Measurements from ENCODE around the gene MINDY4. TPM values are rescaled to one million over a fixed set of nuclear protein-coding genes. Genes with fewer than 3 reads are reported as not detected.

Gene MINDY4
- total and polyA plus RNA-seq, 2 donors (not counting 1 experiment from before 2014, with no cell fraction given) = 0.12 to 1.1 TPM

- Histone ChIP-seq H3K9ac (ENCODE audit: low read length) (no peak overlapping the region), H3K27ac (ENCODE audit: low read length in 2 of 2) (no peak overlapping the region), H3K79me2 (ENCODE audit: control insufficient read depth, insufficient read depth, low read length) (no peaks in the 10 kb centered on the region), H3K4me1 (ENCODE audit: control insufficient read depth in 2 of 2, insufficient read depth in 2 of 2, low read length in 2 of 2) (no peaks in the 10 kb centered on the region), H3K4me2 (replicated peaks; ENCODE audit: low read depth, low read length, poor library complexity, severe bottlenecking) (no peak overlapping the region), H2AFZ (ENCODE audit: insufficient read depth, low read depth, low read length, poor library complexity, severe bottlenecking) (no peak overlapping the region), H3K9me3 (ENCODE audit: control extremely low read depth in 1 of 3, control insufficient read depth in 2 of 3, insufficient read depth in 1 of 3, low read length in 2 of 3) (peaks cover 0 to 17% (median 0%) of the 10 kb centered on the region in 3 donors), H3K27me3 (replicated peaks in 1 of 4; ENCODE audit: control extremely low read depth in 1 of 4, control insufficient read depth in 3 of 4, insufficient read depth in 4 of 4, low read length in 3 of 4) (no peaks in the 10 kb centered on the region), H3K4me3 (ENCODE audit: control extremely low read depth in 1 of 5, extremely low read depth in 1 of 5, insufficient read depth in 1 of 5, low read depth in 2 of 5, low read length in 4 of 5) (no peak overlapping the region), H3K36me3 (replicated peaks in 1 of 2; ENCODE audit: control extremely low read depth in 1 of 2, control insufficient read depth in 1 of 2, extremely low read depth in 1 of 2, insufficient read depth in 2 of 2, low read length in 1 of 2) (no peaks in the 10 kb centered on the region), H4K20me1 (ENCODE audit: control insufficient read depth, insufficient read depth, low read length, poor library complexity, severe bottlenecking) (no peaks in the 10 kb centered on the region)
- Mint-ChIP-seq H3K27ac (no peak overlapping the region), H3K4me1 (no peaks in the 10 kb centered on the region), H3K27me3 (peaks cover 5% of the 10 kb centered on the region), H3K9me3 (ENCODE audit: insufficient read depth) (no peaks in the 10 kb centered on the region), H3K4me3 (no peak overlapping the region)
- ChIA-PET CTCF (interaction anchor here (0.8 kb wide), 1 partner anchor 10 kb away, joined by 3 read pairs; no protein-coding TSS in a partner anchor), POLR2A (no interaction called here)
- TF ChIP-seq EZH2 (IDR thresholded peaks at IDR 0.05; ENCODE audit: borderline replicate concordance, insufficient read depth, low read depth, low read length, poor library complexity, severe bottlenecking) = no peak
- ATAC-seq (ENCODE audit: low read depth) = no peak
- no peak for DNase-seq
- 100% methylated on average over 1 of the region's 2 CpGs for WGBS (ENCODE audit: insufficient coverage)
- intact Hi-C loops (cut with micrococcal nuclease) = no loop called here
Measured at GRCh38 chr7:30750010-30750409, 21.2 kb upstream of the MINDY4 start.

GRCh38 chr7:30750683-30751650, 20.2 kb upstream of the MINDY4 start:
- no peak overlapping the region for H3K9ac ChIP-seq (ENCODE audit: low read length)
- H3K4me3 ChIP-seq (ENCODE audit: control extremely low read depth in 1 of 5, extremely low read depth in 1 of 5, insufficient read depth in 1 of 5, low read depth in 2 of 5, low read length in 4 of 5) = no peak overlapping the region
- no peak for TF ChIP-seq EZH2 (IDR thresholded peaks at IDR 0.05; ENCODE audit: borderline replicate concordance, insufficient read depth, low read depth, low read length, poor library complexity, severe bottlenecking)
- TF ChIP-seq CTCF (IDR thresholded peaks at IDR 0.05) = no peak
- Mint-ChIP-seq H3K27ac (no peak overlapping the region), H3K4me1 (no peaks in the 10 kb centered on the region), H3K27me3 (no peaks in the 10 kb centered on the region), H3K9me3 (ENCODE audit: insufficient read depth) (no peaks in the 10 kb centered on the region), H3K4me3 (no peak overlapping the region)
- H4K20me1 ChIP-seq (ENCODE audit: control insufficient read depth, insufficient read depth, low read length, poor library complexity, severe bottlenecking) = no peaks in the 10 kb centered on the region
- no peak overlapping the region for H3K27ac ChIP-seq (ENCODE audit: low read length in 2 of 2)
- DNase-seq (no peak), ATAC-seq (ENCODE audit: low read depth) (no peak)
- WGBS (ENCODE audit: insufficient coverage) = 85% methylated on average over 14 of the region's 16 CpGs
- H3K79me2 ChIP-seq (ENCODE audit: control insufficient read depth, insufficient read depth, low read length) = no peaks in the 10 kb centered on the region
- POLR2A ChIA-PET = no interaction called here
- intact Hi-C loops (cut with micrococcal nuclease) = no loop called here
- H3K27me3 ChIP-seq (replicated peaks in 1 of 4; ENCODE audit: control extremely low read depth in 1 of 4, control insufficient read depth in 3 of 4, insufficient read depth in 4 of 4, low read length in 3 of 4) = no peaks in the 10 kb centered on the region
- no peak overlapping the region for H3K4me2 ChIP-seq (replicated peaks; ENCODE audit: low read depth, low read length, poor library complexity, severe bottlenecking)
- CTCF ChIA-PET = interaction anchor here (0.8 to 1.0 kb wide), 2 partner anchors 11 kb away, joined by 3 to 4 read pairs; no protein-coding TSS in a partner anchor
- H3K36me3 ChIP-seq (replicated peaks in 1 of 2; ENCODE audit: control extremely low read depth in 1 of 2, control insufficient read depth in 1 of 2, extremely low read depth in 1 of 2, insufficient read depth in 2 of 2, low read length in 1 of 2) = no peaks in the 10 kb centered on the region
- H3K9me3 ChIP-seq (ENCODE audit: control extremely low read depth in 1 of 3, control insufficient read depth in 2 of 3, insufficient read depth in 1 of 3, low read length in 2 of 3) = peaks cover 0 to 17% (median 0%) of the 10 kb centered on the region in 3 donors
- H3K4me1 ChIP-seq (ENCODE audit: control insufficient read depth in 2 of 2, insufficient read depth in 2 of 2, low read length in 2 of 2) = no peaks in the 10 kb centered on the region
- no peak overlapping the region for H2AFZ ChIP-seq (ENCODE audit: insufficient read depth, low read depth, low read length, poor library complexity, severe bottlenecking)
